ENCODE data around the gene MICALL2.

DNA sequence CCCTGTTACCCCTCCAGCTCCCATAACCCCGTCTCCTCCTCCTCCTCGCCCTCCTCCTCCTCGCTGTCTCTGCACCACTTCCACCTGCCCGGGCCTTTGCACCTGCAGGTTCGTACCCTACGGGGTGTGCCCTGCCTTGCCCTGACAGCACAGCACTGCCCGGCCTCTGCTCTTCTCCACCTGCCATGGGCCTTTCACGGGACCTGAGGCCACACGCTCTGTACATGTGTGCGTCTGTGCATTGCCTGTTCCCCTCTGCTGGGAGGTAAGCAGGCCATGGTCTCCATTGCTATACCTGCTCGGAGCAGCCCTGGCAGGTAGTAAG lies 40.0 kb downstream of the MICALL2 start:
- TF ChIP-seq POLR2A (IDR thresholded peaks at IDR 0.05; ENCODE audit: low read length) (no peak), GATA1 (IDR thresholded peaks at IDR 0.05; ENCODE audit: low read depth, low read length) (no peak)
